Activated CD8-positive, alpha-beta memory T cell treated with anti-CD3 and anti-CD28 coated beads for 4 hours (primary cell): Measurements from ENCODE around the gene EVX1.

Experiments
- DNase-seq, 2 donors: peaks; one replicate each; pipeline ENCODE4 v3.0.0-alpha.2; 2020; ENCODE audit warnings: low read depth in 2 of 2

The EVX1 gene

GRCh38 chr7:27242555-27243339 is at the start of gene EVX1:
Gene EVX1, plus strand, starts transcription at chr7:27242802. Its CDS starts 229 bp downstream, at chr7:27243031.
- DNase-seq: no peak

- DNase-seq: no peak
These were observed 49.1 kb upstream of the EVX1 start for GRCh38 chr7:27193335-27194001.

GRCh38 chr7:27194002-27194352 is 48.6 kb upstream of the EVX1 start:
- DNase-seq: no peak

DNA sequence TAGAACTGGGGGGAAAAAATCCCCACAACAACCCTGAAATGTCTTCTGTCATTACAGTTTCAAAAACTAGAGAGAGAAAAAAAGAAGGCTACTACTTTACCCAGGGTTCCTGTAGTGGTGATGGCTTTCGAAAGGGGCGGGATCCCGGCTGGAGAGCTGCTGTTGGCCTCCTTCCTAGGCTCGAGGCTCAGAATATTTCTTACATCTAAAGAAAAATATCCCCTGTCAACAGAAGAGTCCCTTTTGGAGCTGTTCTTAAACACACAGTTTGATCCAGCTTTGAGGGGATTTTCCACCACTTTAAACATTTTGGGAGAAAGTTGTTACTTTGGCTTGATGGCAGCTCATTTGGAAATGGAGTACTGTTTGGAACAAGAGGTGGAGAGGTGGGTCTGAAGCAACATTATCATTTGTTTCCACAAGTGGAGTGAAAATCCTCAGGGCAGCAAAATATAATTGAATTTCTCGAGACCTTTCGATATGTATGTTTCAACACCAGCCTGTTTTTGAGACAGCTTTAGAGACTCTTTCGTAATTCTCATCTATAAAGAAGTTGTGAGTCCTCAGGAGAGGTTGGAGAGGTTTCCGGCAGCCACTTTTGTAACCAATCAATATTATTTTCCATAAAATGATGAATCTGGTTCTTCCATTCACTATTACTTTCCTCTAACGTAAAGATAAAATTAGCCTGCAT is 47.8 kb upstream of the EVX1 start:
- no peak for DNase-seq

DNA sequence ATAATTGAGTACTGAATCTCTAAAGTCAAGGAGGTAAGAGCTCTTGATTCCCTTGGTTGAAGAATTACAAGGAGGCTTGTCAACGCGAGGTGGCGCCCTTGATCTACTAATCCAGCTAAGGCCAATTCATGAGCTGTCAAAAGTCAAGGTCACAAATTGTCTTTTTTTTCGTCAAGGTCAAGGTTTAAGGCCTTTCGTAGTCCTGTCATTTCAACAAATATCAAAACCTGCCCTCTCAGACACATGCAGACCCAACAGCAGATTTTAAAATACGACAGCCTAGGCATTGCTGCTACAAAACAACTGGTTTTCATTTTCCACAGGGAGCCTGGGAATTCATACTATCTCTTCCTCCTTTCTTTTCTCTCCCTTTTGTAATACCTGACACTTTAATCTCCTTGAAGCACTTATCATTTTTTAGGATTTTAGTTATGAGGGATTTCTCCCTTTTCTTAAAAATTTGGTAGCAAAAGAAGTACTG is 46.3 kb upstream of the EVX1 start:
- DNase-seq: peak; percentile 66 to 71

- DNase-seq: no peak
These were observed 45.2 kb upstream of the EVX1 start for GRCh38 chr7:27197137-27198042.

- no peak for DNase-seq
These were observed 44.3 kb upstream of the EVX1 start for GRCh38 chr7:27198138-27198841.

DNA sequence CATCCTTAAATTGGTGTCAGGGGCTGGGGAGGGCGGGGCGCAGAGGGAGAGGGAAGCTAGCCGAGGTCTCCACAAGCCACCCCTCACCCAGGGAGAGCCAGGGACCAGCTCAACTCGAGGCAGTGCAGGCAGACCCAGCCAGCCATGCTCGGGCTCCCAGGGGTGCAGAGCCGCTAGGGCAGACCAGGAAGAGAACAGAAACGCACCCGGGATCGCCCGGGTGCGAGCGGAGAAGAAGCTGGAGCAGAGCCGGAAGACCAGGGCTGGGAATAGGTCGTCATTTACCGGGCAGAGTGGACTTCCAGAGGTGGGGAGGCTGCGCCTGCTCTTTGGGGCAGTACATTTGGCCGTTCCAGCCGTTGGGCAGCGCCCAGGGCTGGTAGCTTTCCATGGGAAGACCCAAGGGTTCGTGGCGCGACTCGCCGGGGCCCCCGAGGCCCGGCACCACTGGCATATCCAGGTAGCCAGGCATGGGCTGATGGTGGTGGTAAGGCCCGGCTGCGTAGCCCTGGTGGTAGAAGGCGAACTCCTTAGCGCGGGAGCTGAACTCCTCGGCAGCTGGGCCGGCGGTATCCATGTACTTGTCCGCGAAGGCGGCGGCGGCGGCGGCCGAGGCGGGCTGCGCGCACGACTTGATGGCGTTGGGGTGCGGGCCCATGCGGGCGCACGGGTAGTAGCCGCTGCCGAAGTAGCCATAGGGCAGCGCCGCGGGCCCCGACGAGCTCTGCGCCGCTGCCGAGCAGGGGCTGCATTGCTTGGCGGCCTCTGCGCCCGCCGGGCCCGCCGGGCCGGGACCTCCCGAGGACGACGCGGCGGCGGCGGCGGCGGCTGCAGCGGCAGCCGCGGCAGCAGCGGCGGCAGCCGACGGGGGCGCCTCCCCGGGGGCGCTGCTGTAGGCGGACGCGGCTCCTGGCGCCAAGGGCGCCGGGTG is 43.5 kb upstream of the EVX1 start:
- DNase-seq: no peak

DNA sequence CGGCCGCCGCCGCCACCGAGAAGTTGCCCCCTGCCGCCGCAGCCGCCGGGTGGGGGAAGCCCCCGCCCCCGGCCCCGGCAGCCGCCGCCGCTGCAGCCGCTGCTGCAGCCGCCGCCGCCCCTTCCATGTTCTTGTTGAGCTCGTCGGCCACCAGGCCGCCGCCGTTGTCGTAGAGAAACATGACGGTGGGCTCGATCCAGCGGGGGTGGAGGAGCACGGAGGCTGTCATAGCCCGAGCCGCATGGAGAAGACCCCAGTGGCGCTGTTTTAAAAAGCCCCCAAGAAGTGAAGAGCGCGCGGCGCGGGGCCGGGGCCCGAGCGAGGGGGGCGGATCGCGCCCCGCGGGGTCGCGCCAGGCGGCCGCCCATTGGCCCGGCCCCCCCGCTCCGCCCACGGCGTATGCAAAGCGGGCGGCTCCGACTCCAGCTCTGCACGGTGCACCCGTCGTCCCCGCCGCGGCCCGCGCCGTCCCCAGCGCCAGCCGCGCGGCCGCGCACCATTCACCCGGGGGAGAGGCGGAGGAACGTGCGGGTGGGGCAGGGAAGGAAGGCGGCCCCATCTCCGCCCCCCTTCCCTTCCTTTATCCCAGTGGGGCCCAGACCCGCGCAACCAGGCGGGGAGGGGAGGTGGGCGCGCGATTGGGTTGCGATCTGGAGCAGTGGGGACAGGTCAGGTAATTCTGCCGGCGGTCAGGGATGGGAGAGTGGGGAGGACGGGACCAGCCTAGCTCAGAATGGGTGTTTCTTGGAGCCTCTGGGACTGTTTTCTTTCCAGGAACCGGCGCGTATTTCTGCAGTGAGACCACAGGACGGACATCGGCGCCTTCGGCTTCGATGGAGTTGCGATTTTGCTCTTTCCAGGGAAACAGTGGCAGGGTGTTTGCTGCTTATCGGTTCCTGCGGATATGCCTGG is 42.5 kb upstream of the EVX1 start, which contains the start of gene HOXA13:
Gene HOXA13, minus strand, starts transcription at position 243 of the 912 bp plus-strand sequence. Its CDS starts 14 bp downstream, at position 229.
- DNase-seq: no peak

GRCh38 chr7:27200761-27201579 is 41.6 kb upstream of the EVX1 start:
- DNase-seq: no peak

- DNase-seq: no peak
These were observed 41.0 kb upstream of the EVX1 start for GRCh38 chr7:27201580-27202017.

DNA sequence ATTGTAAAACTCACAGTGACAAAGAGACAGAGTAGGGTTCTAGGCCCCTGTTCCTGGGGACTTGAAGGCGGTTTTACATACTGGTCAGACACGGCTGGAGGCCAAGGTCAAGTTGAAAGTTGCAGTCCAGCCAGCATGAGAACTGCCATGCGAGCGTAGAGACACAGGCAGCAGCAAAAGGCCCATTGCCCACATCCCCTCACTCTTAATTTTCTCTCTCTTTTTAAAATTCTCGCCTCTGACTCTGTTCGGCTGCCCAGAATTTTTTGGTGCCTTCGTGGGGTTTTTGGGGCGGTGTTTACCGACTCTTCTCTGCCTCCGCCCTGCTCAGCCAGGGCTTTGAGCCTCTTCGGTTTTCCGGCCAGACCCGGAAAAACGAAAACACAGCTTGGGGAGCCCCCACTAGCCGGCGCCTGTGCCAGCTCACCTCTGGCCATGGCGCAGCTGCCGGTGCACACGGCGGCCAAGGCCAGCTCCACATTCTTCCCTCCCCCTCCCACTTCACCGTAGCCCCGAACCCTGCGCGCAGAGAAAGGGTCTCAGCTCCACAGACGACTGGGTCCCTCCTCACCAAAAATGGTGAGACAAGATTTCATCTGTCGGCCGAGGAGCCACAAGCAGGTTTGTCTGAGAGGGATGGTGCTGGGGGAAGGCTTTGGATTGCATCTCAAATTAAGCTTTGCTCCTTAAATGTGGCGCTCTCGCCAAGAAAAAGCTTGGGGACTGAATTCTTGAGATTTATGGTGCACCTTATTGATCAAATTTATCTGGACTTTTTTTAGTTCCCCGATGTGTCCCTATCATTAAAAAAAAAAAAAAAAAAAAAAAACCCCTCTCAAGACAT is 40.4 kb upstream of the EVX1 start:
- no peak for DNase-seq

DNA sequence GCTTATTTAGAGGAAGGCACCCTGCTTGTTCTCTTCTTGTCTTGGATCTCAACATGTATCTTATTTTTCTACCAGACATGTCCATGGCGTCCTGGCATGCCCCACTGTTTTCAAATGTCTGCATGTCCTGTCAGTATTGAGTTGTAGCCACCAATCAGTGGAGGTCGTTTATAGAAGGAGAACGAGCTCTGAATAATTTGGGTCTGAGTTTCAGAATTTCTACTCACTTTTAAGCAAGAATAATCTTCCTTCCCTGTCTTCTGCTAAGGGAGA is 39.8 kb upstream of the EVX1 start:
- DNase-seq: no peak

- DNase-seq: no peak
These were observed 39.1 kb upstream of the EVX1 start for GRCh38 chr7:27203365-27203953.

- DNase-seq: no peak
These were observed 38.5 kb upstream of the EVX1 start for GRCh38 chr7:27203964-27204594.

DNA sequence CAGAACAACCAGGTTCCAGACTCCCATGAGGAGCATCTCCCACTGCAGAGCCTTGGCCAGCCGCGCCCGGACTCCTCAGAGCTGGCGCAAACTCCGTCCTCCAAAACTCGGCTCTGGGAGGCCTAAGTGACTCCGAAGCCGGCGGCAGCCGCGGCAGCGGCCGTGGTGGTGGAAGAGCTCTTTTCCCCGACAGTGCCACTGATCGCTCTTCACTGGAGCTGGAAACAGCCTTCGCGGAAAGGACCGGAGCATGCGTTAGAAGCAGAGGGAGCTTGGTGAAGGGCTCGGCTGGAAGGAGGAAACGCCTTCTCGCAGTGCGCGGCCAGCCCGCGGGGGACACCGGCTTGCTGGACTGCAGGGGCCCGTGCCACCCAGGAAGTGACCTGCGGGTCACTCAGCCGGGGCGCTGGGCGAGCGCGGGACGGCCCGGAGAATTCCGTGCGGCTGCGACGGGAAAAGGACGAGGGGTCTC is 37.7 kb upstream of the EVX1 start:
- no peak for DNase-seq
